Measurements from ENCODE around the gene PXN. TPM values are rescaled to one million over a fixed set of nuclear protein-coding genes. Genes with fewer than 3 reads are reported as not detected.

Gene PXN
- total RNA-seq, 1 donor from 2014 or later: 105 TPM

GRCh38 chr12:120225852-120226640 is 39.5 kb downstream of the PXN start:
- peak overlapping the region; percentile 84 for H3K27ac ChIP-seq
- intact Hi-C loops (cut with DNase I): loop anchor here (5.0 kb wide), 1 partner anchor 41 kb away; the partner anchor contains the start of gene PXN
- DNase-seq (peak; percentile 88), ATAC-seq (peak; percentile 72)
- peak overlapping the region; percentile 43 for H3K4me3 ChIP-seq
- TF ChIP-seq CTCF (IDR thresholded peaks at IDR 0.05): peak; percentile 9
- H3K36me3 ChIP-seq: peaks cover 30% of the 10 kb centered on the region
- H3K4me1 ChIP-seq: peaks cover 62% of the 10 kb centered on the region
- no peaks in the 10 kb centered on the region for H3K27me3 ChIP-seq
- no peaks in the 10 kb centered on the region for H3K9me3 ChIP-seq

GRCh38 chr12:120225200-120225558 is 40.4 kb downstream of the PXN start:
- Histone ChIP-seq H3K4me3 (peak overlapping the region; percentile 43), H3K36me3 (peaks cover 38% of the 10 kb centered on the region), H3K9me3 (no peaks in the 10 kb centered on the region), H3K27ac (peak overlapping the region; percentile 84), H3K4me1 (peaks cover 53% of the 10 kb centered on the region), H3K27me3 (no peaks in the 10 kb centered on the region)
- ATAC-seq (no peak), DNase-seq (no peak)
- intact Hi-C loops (cut with DNase I): loop anchor here (5.0 kb wide), 1 partner anchor 42 kb away; the partner anchor contains the start of gene PXN
- no peak for TF ChIP-seq CTCF (IDR thresholded peaks at IDR 0.05)

GRCh38 chr12:120224304-120225199 is 41.0 kb downstream of the PXN start:
- TF ChIP-seq CTCF (IDR thresholded peaks at IDR 0.05): no peak
- peaks cover 45% of the 10 kb centered on the region for H3K36me3 ChIP-seq

GRCh38 chr12:120223458-120224303 is 41.8 kb downstream of the PXN start:
- Histone ChIP-seq H3K4me1 (peaks cover 38% of the 10 kb centered on the region), H3K4me3 (peak overlapping the region; percentile 43), H3K36me3 (peaks cover 53% of the 10 kb centered on the region), H3K9me3 (no peaks in the 10 kb centered on the region), H3K27ac (peak overlapping the region; percentile 84), H3K27me3 (no peaks in the 10 kb centered on the region)
- ATAC-seq (no peak), DNase-seq (no peak)
- intact Hi-C loops (cut with DNase I): no loop called here
- no peak for TF ChIP-seq CTCF (IDR thresholded peaks at IDR 0.05)

More at GRCh38 chr12:120224304-120225199, 41.0 kb downstream of the PXN start:
- peak; percentile 93 for DNase-seq
- H3K27ac ChIP-seq: peak overlapping the region; percentile 84
- peaks cover 47% of the 10 kb centered on the region for H3K4me1 ChIP-seq
- intact Hi-C loops (cut with DNase I): loop anchor here (5.0 kb wide), 1 partner anchor 43 kb away; the partner anchor contains the start of gene PXN
- ATAC-seq: peak; percentile 73
- no peaks in the 10 kb centered on the region for H3K9me3 ChIP-seq
- H3K4me3 ChIP-seq: peak overlapping the region; percentile 43
- no peaks in the 10 kb centered on the region for H3K27me3 ChIP-seq

GRCh38 chr12:120222288-120222832 is 43.2 kb downstream of the PXN start:
- no peak overlapping the region for H3K27ac ChIP-seq
- H3K9me3 ChIP-seq: no peaks in the 10 kb centered on the region
- intact Hi-C loops (cut with DNase I): no loop called here
- no peak for TF ChIP-seq CTCF (IDR thresholded peaks at IDR 0.05)
- H3K4me1 ChIP-seq: peaks cover 28% of the 10 kb centered on the region
- no peaks in the 10 kb centered on the region for H3K27me3 ChIP-seq
- no peak overlapping the region for H3K4me3 ChIP-seq
- H3K36me3 ChIP-seq: peaks cover 62% of the 10 kb centered on the region
- ATAC-seq (no peak), DNase-seq (no peak)
